Liver (tissue), 3 donors: Measurements from ENCODE around the gene CCDC192.

Source experiments
- HNF4A ChIP-seq, 2 donors: conservative IDR thresholded peaks; 2 replicates each; pipeline ENCODE4 v1.6.1; 2016; ENCODE audit warnings: antibody characterized with exemption in 2 of 2, mild to moderate bottlenecking in 2 of 2
- HNF4G ChIP-seq: IDR thresholded peaks from 2 replicates; pipeline ENCODE4 v1.6.1; 2016; ENCODE audit warnings: antibody characterized with exemption
- JUND ChIP-seq, 2 donors: IDR thresholded peaks; 2 replicates each; pipeline ENCODE4 v1.6.1; 2016; ENCODE audit warnings: antibody characterized with exemption in 2 of 2
- RAD21 ChIP-seq, 2 donors: IDR thresholded peaks; 2 replicates each; pipeline ENCODE4 v1.6.1; 2016; ENCODE audit warnings: antibody characterized with exemption in 2 of 2, mild to moderate bottlenecking in 2 of 2
- RXRA ChIP-seq, 2 donors: IDR thresholded peaks; 2 replicates each; pipeline ENCODE4 v1.6.1; 2017 to 2018; ENCODE audit warnings: antibody characterized with exemption in 2 of 2, mild to moderate bottlenecking in 1 of 2
- TAF1 ChIP-seq: conservative IDR thresholded peaks from 2 replicates; pipeline ENCODE4 v1.6.1; 2016; ENCODE audit warnings: antibody characterized with exemption, mild to moderate bottlenecking
- YY1 ChIP-seq: IDR thresholded peaks from 2 replicates; pipeline ENCODE4 v1.6.1; 2016; ENCODE audit warnings: antibody characterized with exemption, mild to moderate bottlenecking
- TF ChIP-seq, protein P1 (sequence below): fragments of 150-350 bp; IDR thresholded peaks from 2 replicates; pipeline ENCODE4 v1.5.1; 2017; ENCODE audit warnings: improper control_type of control experiment, low read depth, low read length; ENCODE audit not compliant: missing input control
- TF ChIP-seq, protein P2 (sequence below): IDR thresholded peaks from 2 replicates; pipeline ENCODE4 v1.6.1; 2016; ENCODE audit warnings: antibody characterized with exemption, mild to moderate bottlenecking
- donor health status: healthy.
- donor health status: healthy.

DNA sequence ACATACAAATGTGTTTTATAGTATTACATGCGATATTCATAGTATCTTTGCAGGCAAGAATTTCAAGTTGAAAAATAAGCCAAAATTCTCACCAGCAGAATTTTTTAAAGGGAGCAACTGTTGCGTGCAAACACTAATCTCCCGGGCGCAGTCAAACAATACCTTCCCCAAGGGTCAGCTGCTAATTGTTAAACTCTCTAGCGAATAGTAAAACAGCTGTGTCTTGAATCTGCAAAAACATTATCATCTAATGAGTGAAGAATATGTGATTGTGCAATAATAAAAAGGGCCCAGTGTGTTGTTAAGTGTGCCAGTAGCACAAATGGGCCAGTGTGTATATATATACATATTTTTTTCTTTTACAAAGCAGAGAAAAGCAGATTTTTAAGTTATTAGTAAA, 131.4 kb downstream of the CCDC192 start:
- TF ChIP-seq RXRA (IDR thresholded peaks at IDR 0.05) (no peak), HNF4G (no peak), JUND (IDR thresholded peaks at IDR 0.05) (no peak), RAD21 (IDR thresholded peaks at IDR 0.05) (no peak), YY1 (no peak), TAF1 (no peak), HNF4A (conservative IDR thresholded peaks at IDR 0.05) (no peak)
- TF ChIP-seq, protein P1, sequence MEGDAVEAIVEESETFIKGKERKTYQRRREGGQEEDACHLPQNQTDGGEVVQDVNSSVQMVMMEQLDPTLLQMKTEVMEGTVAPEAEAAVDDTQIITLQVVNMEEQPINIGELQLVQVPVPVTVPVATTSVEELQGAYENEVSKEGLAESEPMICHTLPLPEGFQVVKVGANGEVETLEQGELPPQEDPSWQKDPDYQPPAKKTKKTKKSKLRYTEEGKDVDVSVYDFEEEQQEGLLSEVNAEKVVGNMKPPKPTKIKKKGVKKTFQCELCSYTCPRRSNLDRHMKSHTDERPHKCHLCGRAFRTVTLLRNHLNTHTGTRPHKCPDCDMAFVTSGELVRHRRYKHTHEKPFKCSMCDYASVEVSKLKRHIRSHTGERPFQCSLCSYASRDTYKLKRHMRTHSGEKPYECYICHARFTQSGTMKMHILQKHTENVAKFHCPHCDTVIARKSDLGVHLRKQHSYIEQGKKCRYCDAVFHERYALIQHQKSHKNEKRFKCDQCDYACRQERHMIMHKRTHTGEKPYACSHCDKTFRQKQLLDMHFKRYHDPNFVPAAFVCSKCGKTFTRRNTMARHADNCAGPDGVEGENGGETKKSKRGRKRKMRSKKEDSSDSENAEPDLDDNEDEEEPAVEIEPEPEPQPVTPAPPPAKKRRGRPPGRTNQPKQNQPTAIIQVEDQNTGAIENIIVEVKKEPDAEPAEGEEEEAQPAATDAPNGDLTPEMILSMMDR: no peak
- TF ChIP-seq, protein P2, sequence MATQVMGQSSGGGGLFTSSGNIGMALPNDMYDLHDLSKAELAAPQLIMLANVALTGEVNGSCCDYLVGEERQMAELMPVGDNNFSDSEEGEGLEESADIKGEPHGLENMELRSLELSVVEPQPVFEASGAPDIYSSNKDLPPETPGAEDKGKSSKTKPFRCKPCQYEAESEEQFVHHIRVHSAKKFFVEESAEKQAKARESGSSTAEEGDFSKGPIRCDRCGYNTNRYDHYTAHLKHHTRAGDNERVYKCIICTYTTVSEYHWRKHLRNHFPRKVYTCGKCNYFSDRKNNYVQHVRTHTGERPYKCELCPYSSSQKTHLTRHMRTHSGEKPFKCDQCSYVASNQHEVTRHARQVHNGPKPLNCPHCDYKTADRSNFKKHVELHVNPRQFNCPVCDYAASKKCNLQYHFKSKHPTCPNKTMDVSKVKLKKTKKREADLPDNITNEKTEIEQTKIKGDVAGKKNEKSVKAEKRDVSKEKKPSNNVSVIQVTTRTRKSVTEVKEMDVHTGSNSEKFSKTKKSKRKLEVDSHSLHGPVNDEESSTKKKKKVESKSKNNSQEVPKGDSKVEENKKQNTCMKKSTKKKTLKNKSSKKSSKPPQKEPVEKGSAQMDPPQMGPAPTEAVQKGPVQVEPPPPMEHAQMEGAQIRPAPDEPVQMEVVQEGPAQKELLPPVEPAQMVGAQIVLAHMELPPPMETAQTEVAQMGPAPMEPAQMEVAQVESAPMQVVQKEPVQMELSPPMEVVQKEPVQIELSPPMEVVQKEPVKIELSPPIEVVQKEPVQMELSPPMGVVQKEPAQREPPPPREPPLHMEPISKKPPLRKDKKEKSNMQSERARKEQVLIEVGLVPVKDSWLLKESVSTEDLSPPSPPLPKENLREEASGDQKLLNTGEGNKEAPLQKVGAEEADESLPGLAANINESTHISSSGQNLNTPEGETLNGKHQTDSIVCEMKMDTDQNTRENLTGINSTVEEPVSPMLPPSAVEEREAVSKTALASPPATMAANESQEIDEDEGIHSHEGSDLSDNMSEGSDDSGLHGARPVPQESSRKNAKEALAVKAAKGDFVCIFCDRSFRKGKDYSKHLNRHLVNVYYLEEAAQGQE: no peak
